Motor neuron (in vitro differentiated cells): ENCODE measurements around the gene POLE2. TPM values are rescaled to one million over a fixed set of nuclear protein-coding genes. Genes with fewer than 3 reads are reported as not detected.

Source experiments
- ATAC-seq, 8 experiments: fragments of 200-7000 bp; cut with Tn5 transposase; replicated peaks in 6 of 8; 2 replicates each; pipeline ENCODE4 v1.8.0; 2021; ENCODE audit warnings: mild to moderate bottlenecking in 8 of 8, moderate library complexity in 8 of 8
- H3K27ac ChIP-seq, 2 donors: fragments of 250-450 bp; sonication (Bioruptor Pico); 2 replicates each; pipeline ENCODE4 v1.9.0; 2021; ENCODE audit warnings: antibody characterized with exemption in 2 of 2, mild to moderate bottlenecking in 2 of 2, moderate library complexity in 1 of 2
- H3K4me1 ChIP-seq, 2 donors: fragments of 250-450 bp; sonication (Bioruptor Pico); replicated peaks in 1 of 2; 2 replicates each; pipeline ENCODE4 v1.6.1; 2021; ENCODE audit warnings: antibody characterized with exemption in 2 of 2, mild to moderate bottlenecking in 2 of 2, moderate library complexity in 1 of 2
- H3K4me3 ChIP-seq, 5 donors: fragments of 250-450 bp; sonication (Bioruptor Pico); 2 replicates each; pipeline ENCODE4 v1.9.0; 2021; ENCODE audit warnings: antibody characterized with exemption in 5 of 5, mild to moderate bottlenecking in 5 of 5, moderate library complexity in 4 of 5
- WGBS, 10 experiments: fragments of 450-650 bp; shearing (Covaris generic); methylation state at CpG; one replicate each; pipeline ENCODE4 v1.0.0; 2022; 5-methylcytosine and 5-hydroxymethylcytosine counted together
- in situ Hi-C, 9 experiments: fragments of 400-800 bp; cut with MboI; loops; one replicate each; pipeline ENCODE4 v1.15.0; 2021; ENCODE audit warnings: low sequenced_read_pairs in 9 of 9, low pct_unique_long_range_greater_than_20kb in 2 of 9; ENCODE audit not compliant: unreplicated experiment in 9 of 9
- total RNA-seq, 8 experiments: library from RNA; unstranded; fragments of 300-600 nt; gene quantifications; 2 replicates each; pipeline versions ENCODE4 v1.2.3 to v1.2.4, GENCODE V29; 2022

Gene POLE2
- total RNA-seq, 8 experiments from 2014 or later: 2.3 to 18.3 (median 4.6) TPM; not detected in 1

GRCh38 chr14:49598485-49599300 lies 89.3 kb downstream of the POLE2 start, which contains the start of gene LRR1:
Gene LRR1, plus strand, starts transcription at chr14:49598940. Its CDS starts 81 bp downstream, at chr14:49599021.
- in situ Hi-C loops: no loop called here
- H3K4me3 ChIP-seq: peak within 1 kb of the TSS; percentile 74 to 97 (median 87)
- peaks cover 0 to 4% of the 10 kb centered on the region in 2 donors for H3K4me1 ChIP-seq
- 0 to 7% (median 0%) methylated on average over 1 to 13 of the region's 77 CpGs; no CpG with 5 or more reads in 3 of the 10 experiments for WGBS, 10 experiments
- ATAC-seq: peak; percentile 72 to 88 (median 85)
- peak within 1 kb of the TSS; percentile 96 for H3K27ac ChIP-seq

DNA sequence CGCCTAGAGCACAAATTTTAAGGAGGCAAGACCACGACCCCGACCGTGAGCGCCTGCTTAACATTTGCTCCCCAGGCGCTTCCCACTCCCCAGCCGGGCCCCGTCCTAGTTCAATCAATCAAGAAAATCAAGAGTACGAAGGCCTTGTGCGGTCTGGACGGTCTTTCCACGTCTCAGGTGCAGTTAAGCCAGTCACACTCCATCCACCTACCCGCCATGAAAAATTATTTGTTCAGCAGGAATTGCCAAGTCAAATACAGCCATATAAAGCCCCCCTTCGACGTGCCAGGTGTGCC lies 89.9 kb downstream of the POLE2 start:
- in situ Hi-C loops: no loop called here
- H3K4me3 ChIP-seq: peak overlapping the region; percentile 74 to 97 (median 87)
- WGBS, 10 experiments: 0 to 4% (median 0%) methylated on average over 1 to 13 of the region's 15 CpGs; no CpG with 5 or more reads in 4 of the 10 experiments
- peak overlapping the region; percentile 96 for H3K27ac ChIP-seq
- peak in 6 of 8 experiments; percentile 1 to 34 (median 18) for ATAC-seq
- peaks cover 0 to 4% of the 10 kb centered on the region in 2 donors for H3K4me1 ChIP-seq

DNA sequence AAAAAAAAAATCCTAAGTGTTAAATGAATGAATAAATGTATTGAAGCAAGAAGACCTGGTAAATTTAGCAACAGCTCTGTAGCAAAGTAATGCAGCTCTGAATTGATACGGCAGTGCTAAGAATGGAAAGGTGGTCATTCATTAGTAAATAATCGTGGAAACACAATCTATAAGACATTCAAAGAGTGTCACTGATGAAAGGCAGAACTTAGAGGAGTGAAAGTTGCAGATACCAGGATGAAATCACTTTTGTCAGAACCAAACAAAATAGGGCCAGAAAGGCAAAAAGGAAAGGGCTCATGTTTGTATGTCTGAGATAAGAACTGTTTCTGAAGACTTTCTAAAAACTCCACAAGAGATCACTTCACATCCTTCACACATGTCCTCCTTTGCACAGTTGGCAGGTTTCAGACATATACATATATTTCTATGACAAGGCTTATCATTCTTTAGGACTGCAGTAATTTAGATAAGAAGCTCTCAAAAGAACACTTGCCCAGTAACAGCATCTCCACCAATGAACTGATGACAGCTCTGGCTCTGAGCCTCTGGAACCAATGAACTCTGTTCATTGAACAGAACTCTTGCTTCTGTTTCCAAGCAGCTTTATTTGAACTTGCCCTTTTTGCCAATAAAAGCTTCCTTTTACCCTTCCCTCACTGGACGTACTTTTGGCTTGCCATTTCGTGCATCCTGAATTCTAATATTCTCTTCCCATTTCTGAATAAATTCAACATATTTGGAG lies 93.5 kb downstream of the POLE2 start:
- in situ Hi-C loops: no loop called here
- no peaks in the 10 kb centered on the region for H3K4me1 ChIP-seq
- no peak overlapping the region for H3K27ac ChIP-seq
- WGBS, 10 experiments: 0 to 100% (median 71%) methylated on average over 1 to 4 of the region's 4 CpGs
- H3K4me3 ChIP-seq: no peak overlapping the region
- peak in 3 of 8 experiments; percentile 12 to 29 (median 17) for ATAC-seq

Other genes starting within 250 kb of the POLE2 start
- gene RPS29, start 101.8 kb downstream of the POLE2 start, total RNA-seq: 1,000 to 10,000 TPM; 1,019 to 8,138 (median 3,970) TPM
- gene LRR1, start 89.3 kb downstream of the POLE2 start, total RNA-seq: 10 to 100 TPM in 4 of 8 experiments, 1 to 10 TPM in 4; 6.0 to 26.8 (median 10.5) TPM
- 100 to 1,000 TPM; 184 to 452 (median 222) TPM for gene RPL36AL, start 67.6 kb downstream of the POLE2 start, total RNA-seq
- 10 to 100 TPM; 14.9 to 49.4 (median 25.4) TPM for gene MGAT2, start 67.4 kb downstream of the POLE2 start, total RNA-seq
- gene DNAAF2, start 53.0 kb downstream of the POLE2 start, total RNA-seq: 10 to 100 TPM in 7 of 8 experiments, 1 to 10 TPM in 1; 9.8 to 20.5 (median 13.3) TPM
- gene KLHDC1, start 4.9 kb upstream of the POLE2 start, total RNA-seq: 1 to 10 TPM; 1.3 to 3.2 (median 2.8) TPM
- gene KLHDC2, start 79.9 kb upstream of the POLE2 start, total RNA-seq: 10 to 100 TPM; 38.4 to 73.2 (median 59.0) TPM
- gene NEMF, start 164.6 kb upstream of the POLE2 start, total RNA-seq: 100 to 1,000 TPM in 1 of 8 experiments, 10 to 100 TPM in 7; 49.3 to 120 (median 69.2) TPM
- 10 to 100 TPM; 12.5 to 48.9 (median 29.2) TPM for gene ARF6, start 204.9 kb upstream of the POLE2 start, total RNA-seq